GF-D8 (cell line): ENCODE results near the gene CHD9.
"Not testable (repeated sequence)": the region's sequence is repeated elsewhere in the genome, so short reads cannot be mapped to it uniquely, and the experiment has no call there.

Source experiments
- DNase-seq: peaks from one replicate; lab custom pipeline; 2025; lab: John Stamatoyannopoulos, UW

The CHD9 gene

DNA sequence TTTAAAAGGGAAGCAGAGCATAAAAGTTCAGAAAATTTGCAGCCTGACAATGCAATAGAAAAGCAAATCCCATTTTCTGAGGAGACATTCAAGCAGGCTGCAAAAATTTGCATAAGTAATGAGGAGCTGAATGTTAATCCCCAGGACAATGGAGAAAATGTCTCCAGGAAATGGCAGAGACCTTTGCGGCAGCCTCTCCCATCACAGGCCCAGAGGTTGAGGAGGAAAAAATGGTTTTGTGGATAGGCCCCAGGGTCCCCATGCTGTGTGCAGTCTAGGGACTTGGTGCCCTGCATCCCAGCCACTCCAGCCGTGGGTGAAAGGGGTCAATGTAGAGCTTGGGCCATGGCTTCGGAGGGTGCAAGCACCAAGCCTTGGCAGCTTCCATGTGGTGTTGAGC lies 19.5 kb downstream of the CHD9 start:
- DNase-seq, result not testable (repeated sequence)

DNA sequence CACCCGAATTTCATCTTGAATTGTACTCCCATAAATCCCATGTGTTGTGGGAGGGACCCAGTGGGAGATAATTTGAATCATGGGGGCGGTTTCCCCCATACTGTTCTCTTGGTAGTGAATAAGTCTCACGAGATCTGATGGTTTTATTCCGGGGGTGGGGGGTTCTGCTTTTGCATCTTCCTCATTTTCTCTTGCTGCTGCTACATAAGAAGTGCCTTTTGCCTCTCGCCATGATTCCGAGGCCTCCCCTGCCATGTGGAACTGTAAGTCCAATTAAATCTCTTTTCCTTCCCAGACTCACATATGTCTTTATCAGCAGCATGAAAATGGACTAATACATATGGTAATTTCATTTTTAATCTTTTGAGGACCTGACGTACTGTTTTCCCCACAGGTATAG lies 20.7 kb downstream of the CHD9 start:
- not testable (repeated sequence) for DNase-seq

DNA sequence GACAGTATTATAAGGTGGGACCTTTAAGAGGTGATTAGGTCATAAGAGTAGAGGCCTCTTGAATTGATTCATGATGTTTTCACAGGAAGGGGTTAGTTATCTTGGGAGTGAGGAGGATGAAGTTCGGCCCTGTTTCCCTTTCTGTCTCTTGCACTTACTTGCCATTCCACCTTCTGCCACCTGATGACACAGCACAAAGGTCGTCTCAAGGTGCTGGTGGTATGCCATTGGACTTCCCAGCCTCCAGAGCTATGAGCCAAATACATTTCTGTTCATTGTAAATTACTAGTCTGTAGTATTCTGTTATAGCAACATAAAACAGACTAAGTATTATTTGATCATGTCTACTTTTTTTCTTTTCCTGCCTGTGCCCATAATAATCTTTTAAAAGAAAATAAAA lies 23.5 kb downstream of the CHD9 start:
- DNase-seq, result no peak

DNA sequence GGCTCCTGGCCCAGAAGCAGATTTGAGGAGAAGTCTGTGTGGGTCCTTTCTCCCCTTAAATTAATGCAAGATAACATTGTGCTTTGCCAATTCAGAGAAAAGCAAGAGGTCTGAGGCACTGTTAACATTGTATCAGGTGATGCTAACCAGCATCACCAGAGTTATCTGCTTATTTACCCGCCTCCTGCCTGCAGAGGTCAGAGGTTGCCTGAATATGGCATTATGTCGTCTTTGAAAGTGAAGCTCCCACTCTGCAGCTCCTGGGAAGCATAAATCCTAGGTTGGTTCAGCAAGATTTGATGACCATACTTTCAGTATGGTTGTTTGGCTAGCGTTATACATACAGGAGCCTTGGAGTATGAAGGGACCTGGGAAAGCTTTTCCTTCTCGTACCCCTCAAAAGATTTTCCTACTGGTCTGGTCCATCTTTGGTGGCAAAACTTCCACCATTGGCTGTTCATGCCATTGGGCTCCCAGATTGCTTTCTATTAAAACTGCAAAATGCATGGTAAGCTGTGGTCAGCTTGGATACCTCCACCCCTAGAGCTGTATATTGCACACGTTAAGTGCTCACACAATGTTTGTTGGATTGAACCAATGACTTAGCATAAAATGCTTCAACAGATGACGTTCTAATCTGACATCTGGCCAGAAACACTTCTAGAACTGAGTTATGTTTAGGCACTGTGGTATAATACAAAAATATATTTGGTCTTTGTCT lies 24.1 kb downstream of the CHD9 start:
- no peak for DNase-seq

DNA sequence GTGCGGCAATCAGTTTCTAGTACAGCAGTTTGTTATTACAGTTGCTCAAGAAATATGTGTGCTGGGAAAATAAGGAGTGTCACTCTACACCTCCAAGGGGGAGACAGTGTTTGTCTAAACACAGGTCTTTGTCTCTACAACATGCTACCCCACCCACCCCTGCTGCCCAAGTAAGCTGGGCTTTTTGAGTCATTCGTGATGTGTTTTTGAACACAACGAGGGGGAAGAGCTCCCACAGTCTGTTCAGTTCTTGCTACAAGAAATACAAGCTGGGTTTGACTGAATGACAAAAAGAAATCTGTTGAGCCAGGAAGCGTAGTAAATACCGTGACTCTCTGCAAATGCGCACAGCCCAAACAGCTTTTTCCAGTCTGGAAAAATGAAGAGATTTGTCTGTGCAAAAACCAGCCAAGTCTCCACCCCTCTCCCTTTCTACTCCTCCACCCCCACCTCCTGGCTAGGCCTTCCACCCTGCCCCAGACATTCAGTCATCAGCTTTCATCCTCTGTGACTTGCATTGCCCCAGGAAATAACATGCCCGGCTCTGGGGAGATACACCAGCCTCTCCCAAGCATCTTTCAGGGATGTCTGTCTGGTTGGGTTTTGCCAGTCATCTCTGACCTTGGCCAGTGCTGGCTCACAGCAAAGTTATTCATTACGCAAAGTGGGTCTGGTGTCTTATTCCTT lies 25.7 kb downstream of the CHD9 start:
- no peak for DNase-seq

DNA sequence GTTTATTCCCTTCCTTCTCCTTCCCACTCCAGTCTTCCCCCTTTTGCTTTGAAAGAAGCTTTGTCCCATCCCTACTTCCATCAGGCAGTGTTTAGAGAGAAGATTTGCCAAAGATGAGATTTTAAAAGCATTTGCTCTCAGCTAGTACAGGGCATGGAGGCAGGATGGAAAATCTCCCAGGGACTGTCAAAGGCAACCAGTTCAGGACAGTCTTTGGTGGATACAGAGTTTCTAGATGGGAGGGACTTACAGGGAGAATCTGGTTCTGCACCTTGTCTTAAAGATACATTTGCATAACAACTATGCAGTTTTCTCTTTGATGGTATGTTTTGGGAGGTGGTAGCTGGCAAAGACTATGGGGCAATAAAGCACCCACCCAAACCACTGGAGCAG lies 26.2 kb downstream of the CHD9 start:
- no peak for DNase-seq

DNA sequence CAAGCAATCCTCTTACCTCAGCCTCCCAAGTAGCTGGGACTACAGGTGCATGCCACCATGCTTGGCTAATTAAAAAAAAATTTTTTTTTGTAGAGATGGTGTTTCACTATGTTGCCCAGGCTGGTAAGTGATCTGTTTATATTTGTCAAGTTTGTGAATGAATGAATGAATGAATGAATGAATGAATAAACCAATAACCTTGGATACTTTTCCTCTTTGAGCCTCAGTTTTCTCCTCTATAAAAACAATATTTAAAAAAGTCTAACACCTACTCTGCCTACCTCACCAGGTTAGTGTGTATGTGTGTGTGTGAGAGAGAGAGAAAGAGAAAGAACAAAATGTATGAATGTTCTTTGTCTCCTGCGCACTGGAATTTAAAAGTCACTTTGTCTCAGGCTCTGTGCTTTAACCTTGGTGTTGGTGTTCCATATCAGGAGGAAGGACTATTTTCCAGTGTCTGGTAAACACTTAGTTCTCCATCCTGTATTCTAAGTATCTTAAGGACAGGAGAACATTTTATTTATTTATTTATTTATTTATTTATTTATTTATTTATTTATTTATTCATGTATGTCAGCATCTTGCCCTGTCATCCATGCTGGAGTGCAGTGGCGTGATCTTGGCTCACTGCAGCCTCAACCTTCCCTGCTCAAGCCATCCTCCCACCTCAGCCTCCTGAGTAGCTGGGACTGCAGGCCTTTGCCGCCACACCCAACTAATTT lies 27.1 kb downstream of the CHD9 start:
- no peak for DNase-seq

DNA sequence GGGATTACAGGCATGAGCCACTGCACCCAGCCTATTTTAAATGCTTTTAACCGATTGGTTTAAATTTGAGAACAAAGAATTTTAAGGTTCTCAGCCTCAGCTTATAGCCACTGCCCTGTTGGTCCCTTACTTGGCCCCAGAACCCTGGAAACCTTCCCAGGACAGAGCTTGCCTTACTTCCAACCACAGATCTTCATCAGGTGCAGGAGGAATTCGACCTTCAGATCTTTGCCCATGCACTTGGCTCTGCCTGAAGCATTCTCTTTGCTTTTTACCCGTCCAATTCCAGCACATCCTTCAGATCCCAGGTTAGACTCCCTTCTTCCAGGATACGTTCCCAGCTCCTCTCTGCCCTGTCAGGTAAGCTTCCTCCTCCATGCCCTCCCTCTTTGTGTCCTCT lies 27.7 kb downstream of the CHD9 start:
- no peak for DNase-seq

DNA sequence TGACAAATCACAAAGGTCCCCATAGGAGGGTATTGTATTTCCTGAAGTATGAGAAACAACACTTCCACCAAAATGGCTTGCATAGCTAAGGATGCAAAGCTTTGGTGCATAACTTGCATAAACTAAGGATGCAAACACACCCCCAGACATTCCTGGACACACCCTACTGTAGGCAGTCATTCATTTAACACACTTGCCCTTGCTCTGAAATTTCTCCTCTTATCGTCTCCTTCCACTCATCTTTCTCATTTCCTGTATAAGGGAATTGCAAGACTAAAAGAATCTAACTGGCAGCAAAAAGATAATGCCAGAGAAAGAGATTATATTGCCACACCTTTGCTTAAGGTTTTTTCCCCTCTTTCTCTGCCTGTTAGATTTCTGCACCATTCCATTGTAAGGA lies 28.3 kb downstream of the CHD9 start:
- no peak for DNase-seq

DNA sequence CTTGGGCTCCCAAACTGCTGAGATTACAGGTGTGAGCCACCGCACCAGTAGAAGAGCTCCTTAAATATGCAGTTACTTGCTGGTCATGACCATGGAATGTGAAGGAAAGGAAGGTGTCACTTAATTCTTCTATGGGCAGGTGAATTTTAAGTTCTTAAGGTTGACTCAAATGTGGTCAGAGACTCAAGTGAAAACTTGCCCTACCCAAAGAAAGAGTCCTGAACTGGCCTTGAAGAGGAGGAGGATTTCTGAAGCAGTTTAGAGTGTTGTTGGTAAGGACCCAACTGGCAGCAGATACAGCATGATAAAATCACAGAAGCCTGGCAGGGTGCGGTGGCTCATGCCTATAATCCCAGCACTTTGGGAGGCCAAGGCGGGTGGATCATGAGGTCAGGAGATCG lies 29.4 kb downstream of the CHD9 start:
- DNase-seq, result no peak

DNA sequence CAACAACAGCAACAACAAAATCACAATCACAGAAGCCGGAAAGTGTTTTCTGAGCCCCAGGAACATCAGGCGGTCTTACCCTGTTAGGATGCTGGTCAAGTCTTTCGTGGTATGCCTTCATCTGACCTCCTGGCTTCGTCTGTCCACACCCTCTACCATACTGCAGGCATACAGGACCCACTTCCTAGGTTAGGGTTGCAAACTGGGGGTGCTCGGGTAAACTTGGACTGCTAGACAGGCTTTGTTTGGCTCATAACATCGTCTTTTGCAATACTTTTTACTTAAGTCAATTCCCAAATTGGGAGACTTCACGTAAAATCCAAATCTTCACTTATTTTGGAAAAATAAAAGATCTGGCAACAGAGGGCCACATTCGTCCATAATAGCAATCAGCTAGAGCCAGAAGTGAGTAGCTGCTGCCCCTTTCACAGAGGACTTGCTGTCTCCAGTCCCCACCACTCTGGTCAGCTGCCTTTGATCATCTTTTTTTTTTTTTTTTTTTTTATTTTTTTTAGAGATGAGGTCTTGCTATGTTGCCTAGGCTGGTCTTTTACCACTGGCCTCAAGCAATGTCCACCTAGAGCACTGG lies 30.0 kb downstream of the CHD9 start:
- DNase-seq, result no peak

DNA sequence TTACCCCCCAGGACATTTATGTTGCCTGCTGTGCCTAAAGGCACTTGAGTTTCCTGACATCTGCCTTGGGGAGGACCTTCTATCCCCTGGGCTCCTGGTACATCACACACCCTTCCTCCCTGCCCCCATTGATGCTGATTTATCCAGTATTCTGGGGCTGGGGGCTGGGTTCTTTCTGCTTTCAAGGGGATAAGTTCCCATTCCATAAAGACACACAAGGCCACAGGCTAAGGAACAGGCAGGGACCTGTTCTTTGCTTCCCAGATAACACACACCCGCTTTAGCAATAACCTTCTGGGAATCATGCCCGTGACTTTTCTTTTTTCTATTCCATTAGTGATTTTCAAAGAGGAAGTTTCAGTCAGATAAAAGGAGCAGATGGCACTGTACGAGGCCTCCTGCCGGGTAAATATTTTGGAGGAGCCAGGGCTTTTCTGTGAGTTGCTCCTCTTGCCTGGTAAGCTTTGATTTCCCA lies 30.6 kb downstream of the CHD9 start:
- no peak for DNase-seq

DNA sequence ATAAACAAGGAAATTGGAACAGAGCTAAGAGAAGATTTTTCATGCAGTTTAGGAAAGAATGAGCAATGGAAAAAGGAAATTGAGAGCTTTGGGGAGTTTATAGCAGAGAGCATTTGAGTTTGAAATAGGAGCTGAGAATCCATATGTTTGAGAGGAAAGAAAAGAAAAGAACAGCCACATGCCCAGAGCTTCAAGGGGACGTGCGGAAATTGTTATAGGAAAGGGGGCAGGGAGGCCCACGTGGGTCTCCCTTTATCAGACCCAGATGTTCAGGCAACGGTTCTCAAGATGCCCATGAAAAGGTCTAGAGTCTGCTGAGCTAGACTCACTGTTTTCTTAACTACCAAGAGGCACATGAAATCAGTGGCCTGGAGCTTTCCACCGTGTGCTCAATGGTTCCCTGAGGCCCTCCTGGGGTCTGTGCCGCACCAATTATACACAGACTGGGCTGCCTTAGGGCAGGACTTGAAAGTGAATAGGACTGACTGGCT lies 31.2 kb downstream of the CHD9 start:
- no peak for DNase-seq

DNA sequence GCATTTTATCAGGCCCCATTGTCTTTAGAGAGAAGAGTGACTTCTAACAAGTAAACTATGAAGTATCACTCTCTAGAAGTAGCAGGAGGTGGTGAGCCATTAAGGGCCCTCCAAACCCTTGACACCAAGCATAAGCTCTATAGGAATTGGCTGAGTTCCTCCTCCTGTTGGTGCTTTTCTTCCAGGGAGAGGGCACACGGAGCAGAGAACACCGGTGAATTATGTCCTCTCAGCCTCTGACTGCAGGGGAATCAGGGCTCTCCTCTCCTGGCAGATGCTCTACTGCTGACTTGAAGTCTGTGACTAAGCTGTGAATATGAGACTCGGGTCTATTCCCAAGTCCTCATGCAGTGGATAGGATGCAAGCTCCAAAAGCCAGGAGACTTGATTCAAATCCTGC lies 32.3 kb downstream of the CHD9 start:
- no peak for DNase-seq

DNA sequence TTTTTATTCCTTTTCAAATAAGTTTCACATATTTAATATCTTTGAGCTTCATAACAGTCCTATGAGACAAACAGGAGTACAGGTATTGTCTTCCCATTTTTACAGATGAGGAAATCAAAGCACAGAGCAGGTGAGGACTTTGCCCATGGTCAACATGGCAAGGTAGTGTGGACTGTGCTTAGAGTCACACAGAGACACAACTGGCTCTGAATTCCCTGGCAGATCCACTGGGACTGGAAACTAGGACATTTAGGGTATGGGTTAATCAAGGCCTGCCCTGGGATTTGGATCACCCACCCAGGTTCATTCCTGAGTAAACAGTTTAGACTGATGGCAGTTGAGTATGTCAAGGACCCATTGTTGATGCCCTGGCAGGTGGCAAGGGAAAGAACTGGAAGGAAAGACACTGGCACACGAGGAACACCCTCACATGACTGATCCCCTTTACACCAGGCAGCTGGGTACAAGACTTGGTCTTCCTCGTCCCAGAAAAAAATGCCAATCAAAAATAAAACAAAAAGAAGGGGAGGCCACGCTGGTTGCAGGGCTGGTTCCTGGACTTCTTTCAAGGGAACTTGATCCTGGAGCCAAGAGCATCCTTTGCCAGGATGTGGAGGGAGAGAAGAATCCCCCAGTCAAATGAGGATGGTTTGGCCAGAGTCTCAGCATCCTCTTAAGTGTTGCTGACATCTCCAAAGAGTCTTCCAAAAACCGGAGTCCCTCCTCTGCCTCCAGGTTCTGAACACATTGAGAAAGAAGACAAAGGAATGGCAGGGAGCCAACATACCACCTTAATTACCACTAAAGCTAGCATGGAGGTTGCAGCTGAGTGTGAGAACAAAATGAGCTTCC lies 34.9 kb downstream of the CHD9 start:
- no peak for DNase-seq

DNA sequence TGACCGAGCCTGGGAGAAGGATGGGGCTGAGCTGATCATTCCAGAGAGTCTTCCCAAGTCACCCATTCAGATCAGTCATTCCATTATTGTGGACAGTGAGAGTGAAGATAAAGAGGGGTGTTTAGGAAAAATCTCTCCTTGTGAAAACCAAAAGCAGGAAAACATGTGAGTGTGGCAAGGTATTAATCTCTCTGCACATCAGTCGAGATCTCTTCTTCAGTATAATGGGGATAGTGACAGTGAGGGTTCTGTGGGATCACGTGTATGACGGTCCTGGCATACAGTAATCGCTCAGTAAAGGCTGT lies 35.4 kb downstream of the CHD9 start:
- DNase-seq, result no peak

DNA sequence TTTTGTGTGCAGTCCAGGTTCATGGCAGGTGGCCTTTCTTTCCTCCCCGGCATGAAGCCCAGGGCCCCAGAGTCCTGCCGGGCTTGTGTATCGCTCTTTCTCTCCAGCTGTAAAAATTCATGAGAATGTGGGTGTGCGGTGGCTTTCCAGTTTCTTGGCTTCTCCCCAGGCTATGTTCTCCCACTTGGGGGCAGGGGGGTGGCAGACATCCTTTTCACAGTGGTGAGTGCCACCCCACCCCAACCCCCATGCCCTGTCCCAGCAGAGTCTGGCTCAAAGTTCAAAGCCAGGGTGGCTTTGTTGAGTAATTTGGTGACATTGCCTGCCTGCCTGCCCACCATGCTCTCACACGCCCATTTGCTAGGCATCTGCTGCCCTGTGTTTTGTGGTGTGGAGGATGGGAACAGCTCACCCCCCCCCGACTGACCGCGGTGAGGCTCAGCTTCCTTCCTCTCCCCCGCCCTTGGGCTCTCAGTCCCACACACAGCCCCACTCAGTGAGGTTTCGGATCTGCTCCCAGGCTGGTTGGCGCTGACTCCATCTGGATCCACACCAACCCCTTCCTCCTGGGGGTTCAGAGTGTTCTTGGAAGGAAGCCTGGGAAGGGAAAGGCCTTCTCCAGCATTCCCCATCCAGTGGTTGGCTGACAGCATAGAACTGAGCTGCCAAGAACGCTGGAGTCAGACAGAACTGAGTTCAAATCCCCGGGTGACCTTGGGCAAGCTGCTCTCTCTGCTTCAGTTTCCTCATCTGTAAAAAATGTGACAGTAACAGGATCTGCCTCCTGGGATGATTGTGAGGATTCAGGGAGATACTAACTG lies 36.0 kb downstream of the CHD9 start:
- DNase-seq, result peak; percentile 77

DNA sequence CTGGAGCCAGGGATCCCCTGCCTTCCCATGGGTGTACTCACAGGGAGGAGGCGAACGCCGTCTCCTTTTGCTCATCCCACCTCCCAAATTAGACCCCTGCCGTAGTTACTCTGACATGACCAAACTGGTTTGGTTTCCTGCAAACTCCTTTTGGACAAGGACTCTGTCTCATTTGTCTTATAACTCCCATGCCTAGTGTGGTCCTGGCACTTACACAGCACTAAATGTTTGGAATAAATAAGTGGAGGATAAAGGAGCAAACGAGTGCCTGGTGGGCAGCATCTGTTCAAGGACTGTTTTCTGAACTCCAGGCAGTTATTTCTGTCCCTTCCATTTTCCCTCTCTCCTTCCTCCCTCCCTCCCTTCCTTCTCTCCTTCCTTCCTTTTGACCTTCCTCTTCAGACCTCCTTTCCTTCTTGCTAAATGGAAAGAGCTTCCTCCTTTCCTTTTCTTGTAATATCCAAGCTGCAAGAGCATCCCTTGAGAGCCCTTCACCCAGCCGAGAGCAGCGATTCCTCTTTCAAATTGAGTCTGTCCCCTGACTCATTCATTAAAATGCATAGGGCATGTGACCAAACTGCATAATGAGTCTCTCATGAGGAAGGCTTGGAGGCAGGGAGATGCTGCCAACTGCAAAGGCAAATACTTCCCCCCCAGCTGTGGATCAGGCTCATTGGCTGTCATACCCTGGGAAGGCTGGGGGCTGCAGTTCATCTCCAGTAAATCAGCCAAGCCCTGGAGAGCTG lies 36.8 kb downstream of the CHD9 start:
- DNase-seq, result peak; percentile 31

DNA sequence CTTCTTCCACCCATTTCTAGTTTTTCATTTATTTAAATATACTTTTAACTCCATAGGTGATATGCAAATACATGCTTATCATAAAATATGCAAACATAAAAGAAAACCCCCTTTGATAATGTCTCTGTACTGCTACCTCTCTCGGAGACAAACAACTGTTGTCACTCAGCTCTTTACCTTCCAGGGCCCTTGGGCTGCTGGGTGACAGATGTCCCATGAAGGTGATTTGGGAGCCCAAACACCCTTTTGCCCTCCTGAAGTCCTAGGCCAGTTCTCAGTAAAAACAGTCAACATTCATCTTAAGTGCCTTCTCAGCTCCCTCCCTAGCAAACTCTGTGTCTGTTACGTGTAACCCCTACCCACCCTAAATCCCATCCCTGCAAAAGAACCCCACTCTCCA lies 37.5 kb downstream of the CHD9 start:
- no peak for DNase-seq

DNA sequence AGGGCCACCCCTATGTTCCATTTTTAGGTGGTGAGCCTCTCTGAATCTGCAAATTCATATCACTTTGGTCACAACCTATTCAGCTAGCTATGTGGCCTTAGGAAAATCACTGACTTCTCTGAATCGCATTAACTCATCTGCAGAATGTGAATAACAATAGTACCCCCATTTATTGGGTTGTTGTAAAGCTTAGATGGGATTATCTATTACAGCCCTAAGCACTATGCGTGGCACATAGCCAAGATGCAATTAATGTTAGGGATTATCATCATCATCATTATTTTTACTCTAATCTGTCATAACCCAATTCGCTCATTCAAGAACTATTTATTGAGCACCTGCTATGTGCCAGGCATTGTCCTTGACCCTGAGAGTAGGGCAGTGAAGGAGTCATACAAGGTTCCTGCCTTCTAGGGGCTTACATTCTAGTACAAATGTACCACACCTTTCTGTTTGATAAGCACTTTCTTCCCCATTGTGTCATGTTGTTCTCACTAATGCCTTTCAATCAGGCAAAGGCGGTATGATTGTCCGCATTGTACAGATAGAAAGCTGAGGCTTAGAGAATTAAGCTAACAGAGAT lies 38.5 kb downstream of the CHD9 start:
- DNase-seq, result no peak
